PC-3 (cell line): ENCODE results near the gene AOAH. TPM values are rescaled to one million over a fixed set of nuclear protein-coding genes. Genes with fewer than 3 reads are reported as not detected.

Experiments
- ATAC-seq: fragments of 200-7000 bp; cut with Tn5 transposase; 2 replicates; pipeline ENCODE4 v1.9.1; 2020; ENCODE audit warnings: mild to moderate bottlenecking, moderate library complexity
- BruUV-seq: library from RNA; stranded (reverse); fragments of 400-500 nt; replicated peaks from 2 replicates; lab custom pipeline; 2021; lab: Mats Ljungman, UMichigan
- CTCF ChIA-PET: fragments of 300-600 bp; sonication (Branson Sonifier 250); formaldehyde crosslinking; loops from one replicate; lab custom pipeline; 2022; ENCODE audit warnings: antibody characterized with exemption; lab: Charles Lee
- POLR2A ChIA-PET: fragments of 300-600 bp; sonication (Branson Sonifier 250); formaldehyde crosslinking; loops from one replicate; lab custom pipeline; 2022; ENCODE audit warnings: antibody characterized with exemption; ENCODE audit not compliant: unreplicated experiment; lab: Charles Lee
- DNase-seq: peaks from one replicate; pipeline ENCODE4 v3.0.0-alpha.2; 2015
- H2AFZ ChIP-seq: fragments of 300-600 bp; sonication (generic); 2 replicates; pipeline ENCODE4 v1.6.0; 2016; ENCODE audit warnings: antibody characterized with exemption, low read length
- H3F3A ChIP-seq: fragments of 300-600 bp; sonication (generic); one replicate; pipeline ENCODE4 v1.6.0; 2017; ENCODE audit warnings: antibody characterized with exemption, low read length, control low read depth, mild to moderate bottlenecking; ENCODE audit not compliant: unreplicated experiment
- H3K27ac ChIP-seq: fragments of 300-600 bp; sonication (generic); 2 replicates; pipeline ENCODE4 v1.5.1; 2016; ENCODE audit warnings: mild to moderate bottlenecking, low read length
- H3K27me3 ChIP-seq: fragments of 300-600 bp; sonication (generic); 2 replicates; pipeline ENCODE4 v1.6.1; 2016; ENCODE audit warnings: low read length, mixed read lengths
- H3K36me3 ChIP-seq: fragments of 300-600 bp; sonication (generic); 2 replicates; pipeline ENCODE4 v1.6.1; 2016; ENCODE audit warnings: low read depth, mixed run types, low read length, mixed read lengths
- H3K4me1 ChIP-seq: fragments of 300-600 bp; sonication (generic); 2 replicates; pipeline ENCODE4 v1.5.1; 2016; ENCODE audit warnings: low read length; ENCODE audit not compliant: insufficient read depth
- H3K4me2 ChIP-seq: fragments of 300-600 bp; sonication (generic); 2 replicates; pipeline ENCODE4 v1.6.0; 2016; ENCODE audit warnings: low read length
- H3K4me3 ChIP-seq: fragments of 300-600 bp; sonication (generic); 2 replicates; pipeline ENCODE4 v1.5.1; 2016; ENCODE audit warnings: mild to moderate bottlenecking, low read length, mixed read lengths
- H3K79me2 ChIP-seq: fragments of 300-600 bp; sonication (generic); 2 replicates; pipeline ENCODE4 v1.6.1; 2017; ENCODE audit warnings: low read length, mixed read lengths
- H3K9ac ChIP-seq: fragments of 300-600 bp; sonication (generic); 2 replicates; pipeline ENCODE4 v1.6.0; 2016; ENCODE audit warnings: mild to moderate bottlenecking, low read length
- H3K9me2 ChIP-seq: fragments of 300-600 bp; sonication (generic); replicated peaks from 2 replicates; pipeline ENCODE4 v1.6.1; 2016; ENCODE audit warnings: mixed run types, low read length, mixed read lengths
- H3K9me3 ChIP-seq: fragments of 300-600 bp; sonication (generic); 2 replicates; pipeline ENCODE4 v1.6.1; 2016; ENCODE audit warnings: low read length, mixed read lengths
- H4K20me1 ChIP-seq: fragments of 300-600 bp; sonication (generic); 2 replicates; pipeline ENCODE4 v1.6.1; 2016; ENCODE audit warnings: low read length, mixed read lengths
- EZH2 ChIP-seq: fragments of 300-600 bp; sonication (generic); IDR thresholded peaks from one replicate; pipeline ENCODE4 v1.6.1; 2017; ENCODE audit warnings: antibody characterized with exemption, mild to moderate bottlenecking, low read length; ENCODE audit not compliant: unreplicated experiment
- EZH2phosphoT487 ChIP-seq: fragments of 300-600 bp; sonication (generic); IDR thresholded peaks from 2 replicates; pipeline ENCODE4 v1.6.1; 2018; ENCODE audit warnings: mild to moderate bottlenecking, antibody characterized with exemption, low read length, borderline replicate concordance
- intact Hi-C: fragments of 100-400 bp; cut with micrococcal nuclease; formaldehyde crosslinking; loops from 2 replicates; pipeline ENCODE4 v1.9.0; 2023
- total RNA-seq: library from RNA; depleted of rRNA; stranded (reverse); fragments of >200 nt; gene quantifications from 2 replicates; pipeline ENCODE4 v1.2.3, GENCODE V29; 2014
- TF ChIP-seq, protein P1 (sequence below): fragments of 300-600 bp; sonication (generic); conservative IDR thresholded peaks from 2 replicates; pipeline ENCODE4 v1.5.1; 2017; ENCODE audit warnings: antibody characterized with exemption, low read depth, mild to moderate bottlenecking, low read length

The AOAH gene
- total RNA-seq, 1 experiment from 2014 or later = not detected

- ATAC-seq (no peak), DNase-seq (peak; percentile 7)
- Histone ChIP-seq H3K9ac (peak overlapping the region; percentile 50), H3F3A (no peaks in the 10 kb centered on the region), H3K36me3 (no peaks in the 10 kb centered on the region), H4K20me1 (no peaks in the 10 kb centered on the region), H3K27ac (peak overlapping the region; percentile 91), H3K79me2 (no peaks in the 10 kb centered on the region), H3K9me3 (no peaks in the 10 kb centered on the region), H3K4me1 (peaks cover 41% of the 10 kb centered on the region), H3K4me2 (peak overlapping the region; percentile 61), H3K9me2 (no peaks in the 10 kb centered on the region), H2AFZ (no peak overlapping the region), H3K4me3 (no peak overlapping the region), H3K27me3 (no peaks in the 10 kb centered on the region)
- POLR2A ChIA-PET = no interaction called here
- TF ChIP-seq EZH2 (no peak), EZH2phosphoT487 (no peak)
- TF ChIP-seq, protein P1, sequence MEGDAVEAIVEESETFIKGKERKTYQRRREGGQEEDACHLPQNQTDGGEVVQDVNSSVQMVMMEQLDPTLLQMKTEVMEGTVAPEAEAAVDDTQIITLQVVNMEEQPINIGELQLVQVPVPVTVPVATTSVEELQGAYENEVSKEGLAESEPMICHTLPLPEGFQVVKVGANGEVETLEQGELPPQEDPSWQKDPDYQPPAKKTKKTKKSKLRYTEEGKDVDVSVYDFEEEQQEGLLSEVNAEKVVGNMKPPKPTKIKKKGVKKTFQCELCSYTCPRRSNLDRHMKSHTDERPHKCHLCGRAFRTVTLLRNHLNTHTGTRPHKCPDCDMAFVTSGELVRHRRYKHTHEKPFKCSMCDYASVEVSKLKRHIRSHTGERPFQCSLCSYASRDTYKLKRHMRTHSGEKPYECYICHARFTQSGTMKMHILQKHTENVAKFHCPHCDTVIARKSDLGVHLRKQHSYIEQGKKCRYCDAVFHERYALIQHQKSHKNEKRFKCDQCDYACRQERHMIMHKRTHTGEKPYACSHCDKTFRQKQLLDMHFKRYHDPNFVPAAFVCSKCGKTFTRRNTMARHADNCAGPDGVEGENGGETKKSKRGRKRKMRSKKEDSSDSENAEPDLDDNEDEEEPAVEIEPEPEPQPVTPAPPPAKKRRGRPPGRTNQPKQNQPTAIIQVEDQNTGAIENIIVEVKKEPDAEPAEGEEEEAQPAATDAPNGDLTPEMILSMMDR = no peak
- CTCF ChIA-PET = no interaction called here
- BruUV-seq = no TSS peak
- intact Hi-C loops = no loop called here
Measured at GRCh38 chr7:36598054-36598674, 126.1 kb downstream of the AOAH start.

DNA sequence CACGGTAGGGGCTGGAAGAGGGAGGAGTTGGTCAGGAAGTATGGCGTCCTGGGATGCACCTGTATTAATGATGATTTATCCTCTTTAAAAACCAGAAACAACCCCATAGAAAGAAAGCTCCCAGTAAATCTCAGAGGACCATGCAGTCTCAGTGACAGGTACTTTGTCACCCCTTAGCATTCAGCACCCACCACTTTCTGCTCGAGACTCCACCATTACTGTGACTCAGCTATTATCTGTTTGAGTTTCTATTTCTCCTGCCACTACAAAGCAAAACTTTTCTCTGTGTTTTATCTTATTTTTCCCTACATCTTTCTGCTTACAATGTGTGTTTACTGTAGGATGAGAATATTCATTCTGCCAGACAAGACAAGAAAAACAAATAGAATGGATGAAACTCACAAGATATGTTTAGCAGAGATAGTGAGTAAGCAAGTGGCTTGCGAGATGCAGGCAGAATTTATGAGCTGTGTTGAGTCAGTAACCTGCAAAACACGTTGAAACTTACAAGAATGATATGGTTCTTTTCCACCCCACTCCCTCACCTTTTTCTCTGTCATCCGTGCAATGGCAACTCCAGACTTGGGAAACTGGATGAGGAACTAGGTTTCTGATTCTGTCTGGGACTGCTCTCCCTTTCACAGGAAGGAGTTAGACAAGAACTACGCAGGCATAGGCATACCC, 127.1 kb downstream of the AOAH start:
- CTCF ChIA-PET = no interaction called here
- H3K4me3 ChIP-seq = peak overlapping the region; percentile 32; the same call in 1 of the 2 replicates
- H3K4me1 ChIP-seq = peaks cover 38% of the 10 kb centered on the region
- H4K20me1 ChIP-seq = no peaks in the 10 kb centered on the region
- peak overlapping the region; percentile 61 for H3K4me2 ChIP-seq
- no peaks in the 10 kb centered on the region for H3K27me3 ChIP-seq
- POLR2A ChIA-PET = no interaction called here
- peak; percentile 33 for ATAC-seq
- no peaks in the 10 kb centered on the region for H3K9me3 ChIP-seq
- DNase-seq = peak; percentile 82
- H3K9ac ChIP-seq = peak overlapping the region; percentile 50
- peak overlapping the region; percentile 91 for H3K27ac ChIP-seq
- H3K36me3 ChIP-seq = no peaks in the 10 kb centered on the region
- intact Hi-C loops = no loop called here
- no peaks in the 10 kb centered on the region for H3K79me2 ChIP-seq
- peak overlapping the region; percentile 52 for H2AFZ ChIP-seq
- no TSS peak for BruUV-seq
- no peaks in the 10 kb centered on the region for H3K9me2 ChIP-seq
- H3F3A ChIP-seq = no peaks in the 10 kb centered on the region
- TF ChIP-seq EZH2phosphoT487 (no peak), EZH2 (no peak)
- TF ChIP-seq, protein P1 = no peak

DNA sequence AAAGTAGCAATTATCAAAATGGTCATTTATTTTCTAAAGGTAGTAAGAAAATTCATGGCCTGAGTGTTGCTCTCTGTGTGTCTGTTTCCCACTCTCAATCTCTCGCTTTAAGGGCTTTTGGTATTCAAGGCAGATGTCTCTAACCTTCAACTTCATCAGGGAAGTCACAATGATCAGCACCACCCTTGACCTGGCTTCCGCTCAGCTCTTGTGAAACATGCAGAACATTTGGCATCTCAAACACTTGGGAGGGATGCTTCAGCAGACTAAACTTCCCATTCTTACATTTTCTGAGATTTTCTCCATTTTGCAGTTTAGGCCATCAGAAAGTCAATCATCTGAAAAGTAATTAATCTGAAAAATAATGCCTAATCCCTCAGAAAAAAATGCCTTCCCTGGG, 129.8 kb downstream of the AOAH start:
- TF ChIP-seq EZH2phosphoT487 (no peak), EZH2 (no peak)
- TF ChIP-seq, protein P1 = no peak
- intact Hi-C loops = no loop called here
- Histone ChIP-seq H3K9ac (no peak overlapping the region), H3K79me2 (no peaks in the 10 kb centered on the region), H3K4me1 (peaks cover 18% of the 10 kb centered on the region), H3K4me2 (no peak overlapping the region), H3K27ac (no peak overlapping the region), H3K27me3 (peaks cover 5% of the 10 kb centered on the region; the same call in 1 of the 2 replicates), H2AFZ (no peak overlapping the region), H3K9me2 (no peaks in the 10 kb centered on the region), H3F3A (no peaks in the 10 kb centered on the region), H4K20me1 (no peaks in the 10 kb centered on the region), H3K9me3 (no peaks in the 10 kb centered on the region), H3K36me3 (no peaks in the 10 kb centered on the region), H3K4me3 (no peak overlapping the region)
- ChIA-PET POLR2A (no interaction called here), CTCF (no interaction called here)
- ATAC-seq (no peak), DNase-seq (no peak)
- BruUV-seq = no TSS peak
